ENCODE results near the gene ANGPTL2.

- no peak for TF ChIP-seq CTCF (IDR thresholded peaks at IDR 0.05)
- no peak for TF ChIP-seq POLR2AphosphoS5 (IDR thresholded peaks at IDR 0.05; ENCODE audit: low read depth, low read length)
Observed at GRCh38 chr9:127074561-127075548, 47.6 kb downstream of the ANGPTL2 start.

Measured in Panc1 (cell line).